Activated CD8-positive, alpha-beta T cell treated with anti-CD3 and anti-CD28 coated beads for 36 hours (primary cell): ENCODE measurements around the gene RSPH6A. TPM values are rescaled to one million over a fixed set of nuclear protein-coding genes. Genes with fewer than 3 reads are reported as not detected.

Experiments used
- ATAC-seq: fragments of 200-7000 bp; cut with Tn5 transposase; one replicate; pipeline ENCODE4 v1.10.0; 2021; ENCODE audit warnings: mild to moderate bottlenecking, moderate library complexity
- CTCF ChIA-PET: fragments of 350-600 bp; sonication (Branson Sonifier 250); formaldehyde crosslinking; loops from one replicate; lab custom pipeline; 2021; ENCODE audit warnings: antibody characterized with exemption; lab: Charles Lee
- POLR2A ChIA-PET: fragments of 350-600 bp; sonication (Branson Sonifier 250); formaldehyde crosslinking; loops from one replicate; lab custom pipeline; 2021; ENCODE audit warnings: antibody characterized with exemption; lab: Charles Lee
- DNase-seq: peaks from one replicate; pipeline ENCODE4 v3.0.0-alpha.2; 2020
- H3K27ac Mint-ChIP-seq: one replicate; pipeline ENCODE4 v1.8.0; 2021; ENCODE audit warnings: mild to moderate bottlenecking, mixed read lengths
- H3K27me3 Mint-ChIP-seq: one replicate; pipeline ENCODE4 v1.8.0; 2021; ENCODE audit warnings: mixed read lengths
- H3K36me3 Mint-ChIP-seq: one replicate; pipeline ENCODE4 v1.8.0; 2021; ENCODE audit warnings: low read depth, mixed read lengths
- H3K4me1 Mint-ChIP-seq: one replicate; pipeline ENCODE4 v1.8.0; 2021; ENCODE audit warnings: low read depth, mixed read lengths
- H3K4me3 Mint-ChIP-seq: one replicate; pipeline ENCODE4 v1.8.0; 2021; ENCODE audit warnings: mild to moderate bottlenecking, moderate library complexity, mixed read lengths
- H3K9me3 Mint-ChIP-seq: one replicate; pipeline ENCODE4 v1.8.0; 2021; ENCODE audit warnings: mixed read lengths
- intact Hi-C: fragments of 100-400 bp; cut with micrococcal nuclease; formaldehyde crosslinking; loops from one replicate; pipeline ENCODE4 v1.10.0; 2022
- total RNA-seq, 2 experiments: library from RNA; stranded (reverse); gene quantifications; one replicate each; pipeline ENCODE4 v1.2.3, GENCODE V29; 2021
- TF ChIP-seq, protein P1 (sequence below): fragments of 200-600 bp; IDR thresholded peaks from one replicate; pipeline ENCODE4 v1.8.0; 2022; ENCODE audit warnings: antibody characterized with exemption, mild to moderate bottlenecking

Gene RSPH6A
- total RNA-seq, 2 experiments from 2014 or later = 0.41 to 0.63 TPM

DNA sequence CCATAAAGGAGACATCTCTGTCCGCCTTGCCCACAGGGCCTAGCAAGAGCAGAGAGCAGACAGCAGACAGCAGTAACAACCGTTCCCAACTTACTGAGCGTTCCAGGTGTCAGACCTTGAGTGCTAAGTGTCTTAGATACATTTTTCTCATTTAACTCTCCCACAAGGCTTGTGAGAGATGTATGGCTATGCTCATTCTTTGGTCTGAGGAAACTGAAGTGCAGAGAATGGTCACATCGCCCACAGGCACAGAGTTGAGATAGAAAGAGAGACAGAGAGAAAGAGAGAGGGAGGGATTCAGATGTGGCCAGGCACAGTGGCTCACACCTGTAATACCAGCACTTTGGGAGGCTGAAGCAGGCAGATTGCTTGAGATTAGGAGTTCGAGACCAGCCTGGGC lies 67.6 kb downstream of the RSPH6A start:
- peaks cover 6% of the 10 kb centered on the region for H3K27me3 Mint-ChIP-seq
- no peak overlapping the region for H3K27ac Mint-ChIP-seq
- CTCF ChIA-PET = no interaction called here
- ATAC-seq (no peak), DNase-seq (no peak)
- H3K9me3 Mint-ChIP-seq = no peaks in the 10 kb centered on the region
- no peaks in the 10 kb centered on the region for H3K36me3 Mint-ChIP-seq
- POLR2A ChIA-PET = no interaction called here
- intact Hi-C loops = no loop called here
- no peak overlapping the region for H3K4me3 Mint-ChIP-seq
- no peaks in the 10 kb centered on the region for H3K4me1 Mint-ChIP-seq
- TF ChIP-seq, protein P1, sequence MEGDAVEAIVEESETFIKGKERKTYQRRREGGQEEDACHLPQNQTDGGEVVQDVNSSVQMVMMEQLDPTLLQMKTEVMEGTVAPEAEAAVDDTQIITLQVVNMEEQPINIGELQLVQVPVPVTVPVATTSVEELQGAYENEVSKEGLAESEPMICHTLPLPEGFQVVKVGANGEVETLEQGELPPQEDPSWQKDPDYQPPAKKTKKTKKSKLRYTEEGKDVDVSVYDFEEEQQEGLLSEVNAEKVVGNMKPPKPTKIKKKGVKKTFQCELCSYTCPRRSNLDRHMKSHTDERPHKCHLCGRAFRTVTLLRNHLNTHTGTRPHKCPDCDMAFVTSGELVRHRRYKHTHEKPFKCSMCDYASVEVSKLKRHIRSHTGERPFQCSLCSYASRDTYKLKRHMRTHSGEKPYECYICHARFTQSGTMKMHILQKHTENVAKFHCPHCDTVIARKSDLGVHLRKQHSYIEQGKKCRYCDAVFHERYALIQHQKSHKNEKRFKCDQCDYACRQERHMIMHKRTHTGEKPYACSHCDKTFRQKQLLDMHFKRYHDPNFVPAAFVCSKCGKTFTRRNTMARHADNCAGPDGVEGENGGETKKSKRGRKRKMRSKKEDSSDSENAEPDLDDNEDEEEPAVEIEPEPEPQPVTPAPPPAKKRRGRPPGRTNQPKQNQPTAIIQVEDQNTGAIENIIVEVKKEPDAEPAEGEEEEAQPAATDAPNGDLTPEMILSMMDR = no peak

DNA sequence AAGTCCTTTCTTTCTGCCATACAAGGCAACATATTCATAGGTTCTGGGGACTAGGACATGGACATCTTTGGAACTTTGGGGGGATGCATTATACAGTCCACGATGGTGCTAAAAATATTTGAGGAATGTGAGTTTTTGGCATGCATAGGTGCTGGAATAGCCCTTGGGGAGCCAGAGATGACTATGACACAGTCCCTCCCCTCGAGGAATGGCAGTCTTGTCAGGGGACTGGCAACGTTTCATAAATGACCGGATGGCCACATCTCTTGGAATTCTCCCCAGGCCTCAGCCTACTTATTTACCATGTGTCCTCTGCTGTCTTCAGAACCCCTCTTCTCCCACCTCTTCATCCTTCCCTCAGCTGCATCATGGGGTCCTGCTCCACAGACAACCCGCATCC lies 68.2 kb downstream of the RSPH6A start:
- H3K9me3 Mint-ChIP-seq = no peaks in the 10 kb centered on the region
- H3K27me3 Mint-ChIP-seq = peaks cover 6% of the 10 kb centered on the region
- no peak for ATAC-seq
- TF ChIP-seq, protein P1 = no peak
- DNase-seq = no peak
- ChIA-PET POLR2A (no interaction called here), CTCF (no interaction called here)
- intact Hi-C loops = no loop called here
- no peak overlapping the region for H3K4me3 Mint-ChIP-seq
- H3K27ac Mint-ChIP-seq = no peak overlapping the region
- no peaks in the 10 kb centered on the region for H3K36me3 Mint-ChIP-seq
- no peaks in the 10 kb centered on the region for H3K4me1 Mint-ChIP-seq

Other genes with a start within 250 kb of the RSPH6A start
- 10 to 100 TPM; 13.7 to 14.3 TPM for gene OPA3, start 230.5 kb downstream of the RSPH6A start, total RNA-seq
- gene GPR4, start 213.1 kb downstream of the RSPH6A start, total RNA-seq = not detected
- gene EML2, start 175.9 kb downstream of the RSPH6A start, total RNA-seq = 100 to 1,000 TPM; 103 to 113 TPM
- gene GIPR, start 147.1 kb downstream of the RSPH6A start, total RNA-seq = 1 to 10 TPM; 5.9 to 6.8 TPM
- gene SNRPD2, start 123.4 kb downstream of the RSPH6A start, total RNA-seq = 100 to 1,000 TPM; 918 to 967 TPM
- gene QPCTL, start 122.6 kb downstream of the RSPH6A start, total RNA-seq = 10 to 100 TPM; 31.6 to 31.7 TPM
- 10 to 100 TPM; 28.6 to 34.7 TPM for gene FBXO46, start 84.4 kb downstream of the RSPH6A start, total RNA-seq
- not detected for gene MEIOSIN, start 81.9 kb downstream of the RSPH6A start, total RNA-seq
- gene SIX5, start 46.1 kb downstream of the RSPH6A start, total RNA-seq = 1 to 10 TPM in 1 of 2 experiments, under 1 TPM in 1; 0.97 to 1.5 TPM
- 1 to 10 TPM; 5.8 to 8.0 TPM for gene DMPK, start 32.8 kb downstream of the RSPH6A start, total RNA-seq
- 10 to 100 TPM; 23.5 to 26.0 TPM for gene DMWD, start 22.5 kb downstream of the RSPH6A start, total RNA-seq
- 100 to 1,000 TPM in 1 of 2 experiments, 10 to 100 TPM in 1; 96.8 to 114 TPM for gene SYMPK, start 47.8 kb upstream of the RSPH6A start, total RNA-seq
- under 1 TPM in 1 of 2 experiments, not detected in 1; 0.36 TPM for gene FOXA3, start 49.0 kb upstream of the RSPH6A start, total RNA-seq
- 10 to 100 TPM; 15.3 to 17.2 TPM for gene IRF2BP1, start 70.8 kb upstream of the RSPH6A start, total RNA-seq
- 1 to 10 TPM; 4.1 to 5.0 TPM for gene MYPOP, start 87.3 kb upstream of the RSPH6A start, total RNA-seq
- gene NANOS2, start 99.5 kb upstream of the RSPH6A start, total RNA-seq = not detected
- not detected for gene NOVA2, start 158.6 kb upstream of the RSPH6A start, total RNA-seq
- gene CCDC61, start 180.2 kb upstream of the RSPH6A start, total RNA-seq = 10 to 100 TPM; 26.9 to 29.2 TPM
- gene PGLYRP1, start 207.7 kb upstream of the RSPH6A start, total RNA-seq = not detected
- not detected for gene IGFL4, start 225.7 kb upstream of the RSPH6A start, total RNA-seq